Cortex of kidney (tissue), 1 donor: ENCODE data around the gene EXOC3.

Source experiments
- DNase-seq: peaks from one replicate; lab custom pipeline; 2025; lab: John Stamatoyannopoulos, UW

The EXOC3 gene

DNA sequence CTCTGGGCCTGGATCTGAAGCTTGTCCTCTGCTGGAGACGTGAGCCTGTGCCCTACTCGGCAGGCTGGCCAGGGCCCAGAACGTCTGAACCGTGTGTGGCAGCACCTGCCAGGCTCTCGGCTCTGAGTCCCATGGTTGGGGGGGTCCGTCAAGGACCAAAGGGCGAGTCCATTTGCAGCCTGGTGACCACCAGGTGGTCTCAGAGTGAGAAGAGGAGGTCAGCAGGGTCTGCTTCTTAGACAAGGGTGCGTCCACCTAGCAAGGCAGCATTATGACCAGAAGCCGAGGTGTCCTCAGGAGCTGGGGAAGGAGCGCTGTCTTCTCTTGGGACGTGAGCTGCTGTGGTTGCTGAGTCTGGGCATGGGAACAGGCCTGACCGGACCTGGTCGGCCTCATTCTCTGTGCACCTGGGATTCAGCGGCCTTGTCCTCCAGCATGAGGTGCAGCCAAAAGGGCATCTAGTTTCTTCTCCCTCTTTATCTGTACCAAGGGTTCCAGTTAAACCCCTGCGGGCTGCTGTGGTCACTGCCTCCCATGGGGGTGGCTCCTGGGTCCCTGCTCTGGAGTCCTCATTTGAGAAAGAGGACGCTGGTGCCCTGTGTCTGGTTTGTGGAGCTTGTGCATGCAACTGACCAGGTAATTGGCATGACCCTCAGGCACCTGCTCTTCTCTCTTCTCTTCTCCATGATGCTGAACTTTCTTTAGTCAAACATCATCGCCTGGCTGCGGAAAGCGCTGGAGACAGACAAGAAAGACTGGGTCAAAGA lies 14.4 kb downstream of the EXOC3 start:
- no peak for DNase-seq

DNA sequence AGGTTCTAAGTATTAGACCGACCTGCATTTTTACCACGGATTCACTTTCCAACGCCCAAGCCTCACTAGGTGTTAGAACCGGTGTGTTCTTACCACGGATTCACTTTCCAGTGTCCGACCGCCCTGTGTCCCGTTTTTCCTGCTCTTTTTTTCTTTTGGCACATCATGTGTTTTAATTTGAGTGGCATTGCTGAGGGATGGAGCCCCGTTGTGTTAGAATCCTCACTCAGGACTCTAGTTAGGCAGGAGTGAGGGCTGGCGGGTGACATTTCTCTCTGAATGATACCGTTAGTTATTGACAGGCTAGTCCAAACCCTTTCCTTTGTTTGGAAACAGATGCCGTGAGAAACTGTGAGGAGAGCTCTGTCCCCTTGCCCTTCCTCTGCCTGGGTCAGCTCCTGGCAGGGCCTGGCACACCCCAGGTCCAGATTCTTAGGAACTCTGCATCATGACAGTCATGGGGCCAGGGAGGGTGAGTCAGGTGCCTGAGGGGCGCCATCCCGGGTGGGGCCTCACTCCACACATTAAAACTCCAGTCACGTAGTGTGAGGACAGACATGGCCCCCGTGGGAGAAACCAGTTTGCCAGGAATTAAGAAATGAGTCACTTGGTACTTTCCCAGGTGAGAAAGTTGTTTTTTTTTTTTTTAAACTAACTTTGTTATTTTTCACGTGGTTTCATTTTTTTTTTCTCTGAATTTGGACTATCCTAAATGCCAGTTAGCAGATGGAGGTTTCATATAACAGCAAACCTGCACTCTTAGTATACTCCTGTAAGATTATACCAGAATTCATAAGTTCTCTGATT lies 15.8 kb downstream of the EXOC3 start:
- DNase-seq, result no peak

DNA sequence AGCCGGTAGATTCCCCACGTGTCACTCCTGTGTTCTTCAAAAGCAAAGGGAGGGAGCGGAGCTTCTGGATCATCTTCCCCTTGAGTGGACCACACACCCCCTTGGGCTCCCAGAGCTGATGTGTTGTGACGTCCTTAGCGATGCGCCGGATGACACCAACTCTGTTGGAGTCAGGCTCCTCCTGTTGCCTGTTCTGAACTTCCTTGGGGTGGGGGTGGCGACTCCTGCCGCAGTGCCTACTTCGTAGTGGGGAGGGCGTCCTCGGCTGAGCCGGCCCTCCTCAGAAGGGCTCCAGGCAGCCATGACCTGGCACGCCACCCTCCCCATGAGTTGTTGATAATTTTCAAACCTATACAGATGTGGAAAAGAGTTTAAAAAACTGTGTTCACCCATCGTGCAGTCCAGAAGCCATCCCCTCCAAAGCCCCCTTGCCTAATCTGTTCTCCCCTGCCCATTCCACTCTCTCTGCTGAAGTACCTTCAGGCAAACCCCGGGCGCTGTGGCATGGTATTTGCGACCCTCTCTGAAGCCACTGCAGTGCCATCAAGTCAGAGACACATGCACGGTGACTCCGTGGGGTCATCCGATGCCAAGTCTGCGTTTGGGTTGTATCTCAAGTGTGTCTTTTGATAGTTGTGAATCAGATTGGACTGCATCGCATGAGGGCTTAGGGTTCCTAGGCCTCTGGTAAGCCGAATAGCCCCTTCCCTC lies 16.7 kb downstream of the EXOC3 start:
- DNase-seq, result no peak

DNA sequence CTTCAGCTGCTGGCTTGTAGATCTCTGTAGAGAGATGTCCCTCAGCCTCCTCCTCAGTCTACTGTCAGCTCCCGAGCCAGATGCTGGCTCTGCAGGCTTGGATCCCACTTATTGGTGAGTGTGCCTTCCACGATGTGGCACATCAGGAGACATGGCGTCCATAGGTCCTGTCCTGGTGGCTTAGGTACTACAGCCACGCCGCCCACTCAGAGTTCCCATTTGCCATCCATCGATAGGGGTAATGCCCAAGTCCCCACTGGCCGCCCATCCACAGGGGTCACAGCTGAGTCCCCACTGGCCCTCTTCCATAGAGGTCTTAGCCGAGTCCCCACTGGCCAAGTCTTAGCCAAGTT lies 17.3 kb downstream of the EXOC3 start:
- no peak for DNase-seq

DNA sequence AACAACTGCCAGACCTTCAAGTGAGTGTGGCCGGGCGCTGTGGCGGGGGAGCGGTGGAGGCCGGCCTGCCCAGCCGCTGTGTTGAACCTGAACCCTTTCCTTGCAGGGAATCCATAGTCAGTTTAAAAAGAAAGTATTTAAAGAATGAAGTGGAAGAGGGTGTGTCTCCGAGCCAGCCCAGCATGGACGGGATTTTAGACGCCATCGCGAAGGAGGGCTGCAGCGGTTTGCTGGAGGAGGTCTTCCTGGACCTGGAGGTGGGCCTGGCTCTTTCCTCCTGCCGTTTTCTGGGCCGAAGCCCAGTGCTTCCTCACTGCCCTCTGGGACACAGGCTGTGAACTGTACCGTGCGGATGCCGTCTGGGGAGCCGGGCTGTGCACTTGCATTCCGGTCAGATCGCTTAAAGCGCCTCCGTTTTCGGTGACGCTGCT lies 19.1 kb downstream of the EXOC3 start:
- no peak for DNase-seq

DNA sequence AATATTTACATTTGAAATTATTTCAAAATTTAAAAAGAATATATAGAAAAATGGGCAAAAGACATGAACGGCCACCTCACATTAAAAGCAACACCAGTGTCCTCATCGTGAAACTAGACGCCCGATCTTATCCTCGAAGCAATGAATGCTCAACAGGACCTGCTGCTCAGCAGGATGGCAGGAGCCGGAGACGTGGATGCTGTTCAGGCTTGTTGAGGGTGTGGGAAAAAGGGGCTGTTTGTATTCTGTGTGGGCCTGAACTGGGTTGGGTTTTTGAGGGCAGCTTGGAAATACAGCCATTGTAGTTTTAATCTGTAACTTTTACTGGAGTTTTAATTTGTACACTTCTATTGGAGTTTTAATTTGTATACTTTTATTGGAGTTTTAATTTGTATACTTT lies 20.3 kb downstream of the EXOC3 start:
- DNase-seq, result no peak

DNA sequence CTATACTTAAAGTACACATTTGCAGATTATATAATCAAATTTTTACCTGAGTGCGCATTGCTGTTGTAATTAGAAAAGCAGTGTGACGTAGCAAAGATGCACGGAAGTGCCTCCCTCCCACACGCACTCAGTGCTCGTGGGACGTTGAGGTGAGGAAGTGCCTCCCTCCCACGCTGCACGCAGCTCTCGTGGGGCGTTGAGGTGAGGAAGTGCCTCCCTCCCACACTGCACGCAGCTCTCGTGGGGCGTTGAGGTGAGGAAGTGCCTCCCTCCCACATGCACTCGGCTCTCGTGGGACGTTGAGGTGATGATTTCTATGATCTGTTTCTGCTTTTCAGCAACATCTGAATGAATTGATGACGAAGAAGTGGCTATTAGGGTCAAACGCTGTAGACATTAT lies 21.0 kb downstream of the EXOC3 start:
- DNase-seq, result no peak

DNA sequence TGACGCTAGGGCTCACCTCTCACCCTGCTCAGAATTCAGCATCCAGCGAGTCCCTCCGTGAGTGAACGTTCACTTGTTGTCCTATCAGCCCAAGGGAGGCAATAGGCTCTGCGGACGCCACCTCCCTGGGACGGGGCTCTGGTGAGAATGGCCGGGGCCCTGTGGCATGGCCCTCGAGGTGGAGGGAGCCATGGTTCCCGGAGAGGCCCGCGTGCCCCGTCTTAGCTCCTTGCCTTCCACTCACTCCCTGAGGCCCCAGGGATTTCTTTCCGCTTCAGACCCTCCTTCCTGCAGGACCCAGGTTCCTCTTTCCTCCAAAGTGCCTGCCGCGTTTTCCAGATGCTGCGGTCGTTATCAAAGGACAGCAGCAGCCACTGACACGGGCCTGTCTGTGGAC lies 21.5 kb downstream of the EXOC3 start:
- no peak for DNase-seq

DNA sequence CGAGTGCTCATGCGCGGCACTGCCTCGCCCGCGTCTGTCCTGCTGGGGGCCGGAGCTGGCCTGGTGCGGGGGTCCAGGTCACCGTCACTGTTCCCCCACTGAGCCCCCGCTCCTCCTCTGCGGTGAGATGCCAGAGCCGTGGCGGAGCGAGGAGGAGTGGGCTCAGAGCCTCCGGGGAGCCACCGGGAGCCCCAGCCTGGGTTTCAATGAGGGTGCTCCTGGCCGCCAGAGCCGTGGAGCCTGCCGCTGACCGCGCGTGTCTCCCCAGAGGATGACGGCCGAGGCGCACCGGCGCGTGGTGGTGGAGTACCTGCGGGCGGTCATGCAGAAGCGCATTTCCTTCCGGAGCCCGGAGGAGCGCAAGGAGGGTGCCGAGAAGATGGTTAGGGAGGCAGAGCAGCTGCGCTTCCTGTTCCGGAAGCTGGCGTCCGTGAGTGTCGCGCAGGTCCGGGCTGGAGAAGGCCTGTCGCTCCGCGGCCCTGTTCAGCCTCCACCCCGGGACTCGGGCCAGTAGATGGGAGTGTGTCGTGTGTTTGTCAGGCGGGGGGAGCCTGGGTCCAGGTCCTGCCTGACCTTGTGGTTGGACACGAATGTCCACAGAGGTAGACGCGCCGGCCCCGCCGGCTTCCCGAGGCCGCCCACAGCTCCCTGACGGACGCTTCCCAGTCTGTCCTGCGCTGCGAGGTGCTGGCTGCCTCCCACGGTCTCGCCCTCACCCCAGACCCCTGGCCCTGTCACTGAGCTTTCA lies 22.0 kb downstream of the EXOC3 start:
- no peak for DNase-seq

DNA sequence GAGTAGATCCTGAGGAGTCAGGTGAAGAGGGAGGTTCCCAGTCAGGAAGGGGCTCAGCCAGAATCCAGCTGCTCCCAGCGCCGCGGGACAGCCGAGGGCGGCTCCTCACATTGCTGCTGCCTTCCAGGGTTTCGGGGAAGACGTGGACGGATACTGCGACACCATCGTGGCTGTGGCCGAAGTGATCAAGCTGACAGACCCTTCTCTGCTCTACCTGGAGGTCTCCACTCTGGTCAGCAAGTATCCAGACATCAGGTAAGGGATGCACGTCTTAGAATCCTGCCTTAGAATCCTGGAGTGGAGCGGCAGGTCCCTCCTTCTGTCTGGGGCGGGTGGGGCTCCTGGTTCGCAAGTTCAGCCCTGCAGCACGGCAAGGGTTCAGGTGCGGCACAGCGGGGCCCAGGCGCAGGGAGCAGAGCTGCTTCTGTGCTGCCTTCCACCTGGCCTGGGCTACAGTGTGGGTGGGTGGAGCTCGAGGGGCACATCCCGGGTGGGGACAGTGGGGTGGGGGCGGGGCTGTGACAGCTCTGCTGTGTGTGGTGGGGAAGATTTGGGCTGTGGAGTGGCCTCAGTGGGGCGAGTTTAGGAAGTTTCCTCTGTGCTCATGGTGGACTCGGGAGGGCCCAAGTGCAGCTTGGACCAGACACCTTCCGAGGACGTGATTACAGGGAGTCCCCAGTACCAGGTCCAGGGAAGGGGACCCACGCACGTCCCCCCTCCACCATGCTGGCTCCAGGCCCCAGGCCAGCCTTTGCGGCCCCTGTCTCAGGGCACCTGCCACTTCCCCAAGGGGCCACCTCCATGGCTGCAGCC lies 22.8 kb downstream of the EXOC3 start:
- DNase-seq, result no peak

DNA sequence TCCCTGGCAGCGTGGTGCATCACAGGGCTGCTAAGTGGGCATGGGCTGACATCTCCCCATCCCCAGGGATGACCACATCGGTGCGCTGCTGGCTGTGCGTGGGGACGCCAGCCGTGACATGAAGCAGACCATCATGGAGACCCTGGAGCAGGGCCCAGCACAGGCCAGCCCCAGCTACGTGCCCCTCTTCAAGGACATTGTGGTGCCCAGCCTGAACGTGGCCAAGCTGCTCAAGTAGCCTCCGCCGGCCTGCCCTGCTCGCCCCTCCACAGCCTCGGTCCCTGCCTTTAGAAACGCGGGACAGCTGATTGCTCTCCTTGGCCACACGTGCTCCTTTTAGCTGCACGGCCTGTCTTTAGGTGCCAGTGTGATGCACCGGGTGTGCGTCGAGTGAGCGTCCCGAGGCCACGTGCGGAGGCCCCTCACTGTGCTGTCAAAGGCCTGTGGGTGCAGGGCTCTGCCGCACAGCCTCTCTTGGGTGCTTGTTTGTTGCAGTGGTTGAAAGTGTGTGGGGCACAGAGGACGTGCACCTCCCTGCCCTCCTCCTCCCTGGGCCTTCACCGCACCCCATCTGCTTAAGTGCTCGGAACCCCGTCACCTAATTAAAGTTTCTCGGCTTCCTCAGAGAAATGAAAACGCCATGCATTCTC lies 23.8 kb downstream of the EXOC3 start:
- DNase-seq, result no peak

DNA sequence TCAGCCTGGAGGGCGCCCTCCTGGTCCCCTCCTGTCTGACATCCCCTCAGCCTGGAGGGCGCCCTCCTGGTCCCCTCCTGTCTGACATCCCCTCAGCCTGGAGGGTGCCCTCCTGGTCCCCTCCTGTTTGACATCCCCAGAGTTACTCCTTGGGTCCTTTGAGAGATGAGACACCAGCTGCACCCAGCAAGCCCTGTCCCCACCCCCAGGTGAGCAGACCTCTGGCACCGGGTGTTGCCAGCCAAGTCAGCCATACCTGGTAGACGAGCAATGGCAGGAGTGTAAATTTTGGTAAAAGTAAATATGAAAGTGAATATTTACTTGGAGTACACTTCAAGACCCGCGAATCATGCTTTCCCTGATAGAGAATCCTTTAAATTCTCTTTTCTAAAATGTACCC lies 25.4 kb downstream of the EXOC3 start:
- DNase-seq, result no peak

DNA sequence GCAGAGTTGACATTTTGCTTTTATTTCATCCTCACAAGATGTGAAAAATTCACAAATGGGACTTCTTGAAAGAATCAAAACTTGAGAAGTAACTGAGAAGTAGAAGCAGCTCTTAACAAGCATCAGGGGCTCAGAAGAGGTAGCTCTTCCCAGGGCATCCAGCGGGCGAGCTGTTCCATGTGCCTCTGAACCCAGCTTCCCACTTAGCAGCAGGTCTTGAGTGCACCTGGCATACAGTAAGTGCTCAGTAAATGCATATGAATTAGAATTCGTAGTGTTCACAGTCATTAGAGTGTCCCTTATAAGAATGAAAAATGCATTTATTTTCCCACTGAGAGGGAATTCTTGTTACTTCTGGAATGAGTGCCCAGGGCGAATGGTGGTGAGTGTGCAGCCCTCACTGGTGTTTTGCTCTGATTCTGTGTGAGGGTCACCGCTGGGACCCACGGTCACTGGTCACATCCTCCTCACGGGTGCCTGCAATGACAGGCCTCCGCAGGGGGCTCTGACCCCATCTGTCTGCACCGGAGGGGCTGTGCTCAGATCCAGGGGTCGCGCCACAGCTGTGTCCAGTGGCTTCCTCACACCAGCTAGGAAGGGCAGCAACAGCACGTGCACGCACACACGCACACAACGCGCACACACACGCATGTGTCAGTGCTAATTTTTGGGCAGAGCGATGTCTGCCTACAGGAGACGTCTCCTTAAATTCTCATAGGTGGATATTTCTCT lies 26.9 kb downstream of the EXOC3 start:
- no peak for DNase-seq

DNA sequence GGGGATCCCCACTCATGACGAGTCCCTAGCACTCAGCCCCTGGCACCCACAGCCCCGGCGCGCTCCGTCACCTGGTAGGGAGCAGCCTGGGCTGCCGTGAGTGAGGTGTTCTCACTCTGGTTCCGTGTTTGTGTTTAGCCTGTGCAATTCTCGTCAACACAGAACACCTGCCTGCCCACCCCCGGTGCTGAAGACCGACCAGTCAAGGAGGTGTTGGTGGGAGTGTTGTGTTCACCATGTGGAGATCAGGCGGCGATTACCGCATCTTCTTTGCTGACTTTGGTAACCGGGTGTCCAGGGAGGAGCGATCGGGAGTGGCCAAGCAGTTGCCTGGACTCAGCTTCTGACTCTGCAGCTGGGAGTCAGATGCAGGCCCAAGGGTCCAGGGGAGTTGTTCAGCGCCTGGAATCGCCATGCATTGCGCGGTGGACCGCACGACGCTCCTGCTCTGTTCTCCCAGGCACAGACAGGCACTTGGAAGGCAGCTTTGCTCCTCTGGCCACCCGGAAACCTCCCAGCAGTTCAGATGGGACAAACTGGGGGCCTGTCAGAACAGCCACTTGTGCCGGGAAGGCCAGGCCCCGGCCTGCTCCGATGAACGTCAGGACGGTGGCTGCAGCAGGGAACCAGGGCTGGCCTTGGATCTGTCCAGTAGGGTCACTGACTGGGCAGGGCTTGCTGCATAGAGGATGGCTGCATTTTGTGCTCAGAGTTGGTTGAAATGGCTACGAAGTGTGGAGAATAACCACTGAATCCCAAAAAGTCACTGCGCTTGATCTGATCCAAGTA lies 28.2 kb downstream of the EXOC3 start:
- DNase-seq, result no peak

DNA sequence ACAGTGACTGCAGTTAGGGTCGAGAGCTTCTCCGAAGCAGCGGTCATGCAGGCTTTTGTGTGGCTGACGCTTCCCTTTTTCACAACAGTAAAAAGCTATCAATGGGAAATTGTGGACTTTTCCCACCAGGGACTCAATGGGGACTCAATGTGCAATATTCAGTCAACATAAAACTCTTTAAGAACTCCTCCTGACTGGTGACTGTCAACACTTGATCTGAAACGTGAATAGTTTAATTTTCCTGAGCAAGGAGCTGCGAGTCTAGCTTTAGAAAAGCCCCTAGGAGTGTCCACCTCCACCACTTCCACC lies 28.7 kb downstream of the EXOC3 start:
- no peak for DNase-seq

DNA sequence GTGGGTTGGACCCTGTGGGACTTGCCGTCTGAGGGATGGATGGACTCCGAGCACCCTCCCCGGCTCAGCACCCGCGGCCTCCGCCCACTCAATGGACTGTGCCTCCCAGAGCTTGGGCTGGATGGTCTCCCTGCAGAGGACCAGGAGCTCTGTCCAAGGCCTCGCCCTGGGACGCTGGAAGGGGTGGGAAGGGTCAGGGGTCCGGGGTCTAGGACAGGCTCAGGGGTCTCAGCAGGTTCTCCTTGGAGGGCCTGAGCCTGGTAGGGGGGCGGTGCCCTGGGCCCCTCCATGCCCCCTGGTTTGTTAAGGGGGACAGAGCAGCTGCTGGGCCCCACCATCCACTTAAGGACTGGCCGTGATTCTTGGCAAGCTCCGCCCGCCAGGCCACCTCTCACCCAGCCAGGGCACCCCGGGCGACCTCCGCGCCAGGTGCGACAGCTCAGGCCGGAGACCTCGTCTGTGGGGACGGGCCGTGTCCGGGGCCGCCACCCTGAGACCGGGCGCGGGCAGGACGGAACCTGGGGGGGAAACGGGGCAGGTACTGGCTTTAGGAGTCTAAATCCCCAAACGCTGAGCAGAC lies 29.2 kb downstream of the EXOC3 start:
- no peak for DNase-seq

DNA sequence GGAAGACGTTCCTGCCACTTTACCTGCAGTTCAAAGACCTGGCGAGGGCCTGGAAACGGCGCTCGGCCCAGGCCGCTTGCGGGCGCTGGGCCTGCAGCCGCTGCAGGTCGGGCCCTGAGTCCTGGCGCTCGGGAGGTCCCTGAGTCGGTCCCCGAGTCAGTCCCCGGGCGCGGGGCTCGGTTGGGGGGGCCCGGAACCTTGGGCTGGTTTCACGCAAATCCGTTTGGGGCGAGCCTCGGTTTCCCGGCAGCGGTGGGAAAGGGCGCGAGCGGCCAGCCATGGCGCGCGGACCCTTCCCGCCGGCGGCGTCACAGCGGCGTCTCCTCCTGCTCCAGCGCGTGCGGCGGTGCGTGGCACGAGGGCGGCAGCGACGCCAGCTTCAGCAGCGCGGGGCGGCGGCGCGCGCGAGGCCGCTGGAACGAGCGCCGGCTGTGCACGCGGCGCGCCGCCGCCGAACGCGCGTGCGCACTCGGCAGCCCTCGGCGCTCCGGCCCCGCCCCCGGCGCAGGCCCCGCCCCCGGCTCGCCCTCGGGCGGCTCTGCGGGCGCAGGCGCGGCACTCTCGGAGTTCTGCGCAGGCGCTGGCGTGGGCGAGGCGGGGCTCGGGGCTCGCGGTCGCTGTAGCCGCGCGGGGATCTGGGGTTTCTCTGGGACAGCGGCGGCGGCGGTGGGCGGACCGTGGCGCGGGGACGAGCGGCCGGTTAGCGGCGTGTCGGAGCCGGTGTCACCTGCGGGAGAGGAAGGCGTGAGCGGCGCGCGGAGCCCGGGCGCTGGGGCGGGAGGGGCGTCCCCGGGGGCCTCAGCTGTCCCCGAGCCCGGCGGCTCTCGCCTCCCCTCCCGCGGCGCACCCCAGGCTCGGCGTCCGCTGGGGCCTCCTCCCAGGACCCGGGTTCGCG lies 29.9 kb downstream of the EXOC3 start:
- DNase-seq, result no peak

DNA sequence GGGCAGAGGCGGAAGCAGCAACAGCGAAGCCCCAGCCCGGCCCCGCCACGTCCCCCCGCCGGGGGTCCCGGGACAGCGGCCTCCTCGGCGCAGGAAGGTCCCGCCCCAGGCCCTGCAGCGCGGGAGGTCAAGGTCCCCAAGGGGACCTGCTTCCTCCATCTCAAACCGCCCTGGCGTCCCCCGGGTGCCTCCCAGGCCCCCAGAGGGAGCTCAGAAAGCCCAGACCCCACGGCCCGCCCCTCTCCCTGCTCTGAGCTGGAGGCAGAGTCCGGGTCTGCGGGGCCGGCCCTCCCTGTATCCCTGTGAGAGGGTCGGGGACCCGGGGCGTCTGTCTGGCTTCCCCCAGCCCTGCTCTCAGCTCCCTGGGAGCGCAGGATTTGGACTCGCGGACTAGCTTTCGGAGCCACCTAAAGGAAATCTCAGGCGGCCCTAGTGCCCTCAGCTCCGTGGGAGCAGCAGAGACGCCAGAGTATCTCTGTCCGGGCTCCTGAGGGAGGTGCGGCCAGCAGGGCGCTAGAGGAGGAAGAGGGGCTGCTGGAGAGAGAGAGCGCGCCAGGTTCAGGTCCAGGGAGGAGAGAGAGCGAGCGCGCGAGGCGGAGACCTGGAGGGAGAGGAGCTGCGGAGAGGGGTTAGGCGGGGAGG lies 30.7 kb downstream of the EXOC3 start:
- DNase-seq, result no peak
